HG03565 (cell line): ENCODE data around the gene MED27.

Experiments used
- ATAC-seq: cut with Tn5 transposase; IDR thresholded peaks from one replicate; pipeline ENCODE4 v1.9.1; 2021; ENCODE audit warnings: mild to moderate bottlenecking, moderate library complexity; ENCODE audit not compliant: unreplicated experiment

The MED27 gene

DNA sequence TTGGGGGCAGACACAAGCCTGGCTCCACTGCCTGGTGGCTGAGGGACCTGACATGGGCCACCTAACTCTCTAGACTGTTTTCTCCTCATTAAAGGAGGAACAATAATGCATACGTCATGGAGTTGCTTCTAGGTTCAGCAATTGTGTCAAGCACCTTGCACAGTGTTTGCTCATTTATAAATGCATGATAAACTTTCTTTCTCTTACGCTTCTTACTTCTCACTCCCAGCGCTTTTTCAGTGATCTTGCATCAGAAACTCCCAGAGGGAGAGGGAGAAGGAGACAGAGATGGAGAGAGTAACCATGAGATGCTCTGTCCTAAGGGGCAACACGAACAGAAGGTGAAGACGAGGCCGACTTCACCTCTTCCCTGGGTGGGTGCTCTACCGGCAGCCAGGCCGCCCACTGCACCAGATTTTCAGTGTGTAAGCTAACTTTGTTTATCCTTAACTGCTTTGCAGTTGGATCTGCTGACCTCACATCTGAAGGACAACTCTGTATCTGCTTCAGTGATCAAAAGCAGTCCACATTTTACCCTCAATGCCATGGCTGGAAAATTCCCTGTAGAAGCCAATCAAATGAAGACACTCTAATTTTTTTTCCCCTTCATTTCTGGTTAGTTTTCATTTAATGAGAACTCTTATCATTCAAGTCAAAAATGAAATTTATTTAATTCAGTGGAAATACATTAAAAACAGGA is 35.3 kb downstream of the MED27 start:
- no peak for ATAC-seq

DNA sequence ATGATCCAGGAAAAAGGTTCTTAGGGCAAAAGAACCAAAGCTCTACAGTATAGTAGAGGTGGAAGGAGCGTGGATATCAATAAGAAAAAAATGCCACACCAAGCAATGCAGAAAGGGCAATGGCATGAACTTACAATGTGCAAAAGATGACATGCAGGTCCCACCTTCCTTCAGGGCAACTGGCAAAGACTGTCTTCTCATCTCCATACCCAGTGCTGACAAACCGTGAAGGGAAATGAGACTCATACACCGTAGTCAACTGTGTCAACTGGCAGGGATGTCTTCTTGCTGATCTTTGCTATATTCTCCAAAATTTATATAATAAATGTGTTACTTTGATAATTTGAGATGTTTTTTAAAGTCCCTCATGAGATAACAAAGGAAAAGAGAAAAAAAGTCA is 36.0 kb downstream of the MED27 start:
- no peak for ATAC-seq

DNA sequence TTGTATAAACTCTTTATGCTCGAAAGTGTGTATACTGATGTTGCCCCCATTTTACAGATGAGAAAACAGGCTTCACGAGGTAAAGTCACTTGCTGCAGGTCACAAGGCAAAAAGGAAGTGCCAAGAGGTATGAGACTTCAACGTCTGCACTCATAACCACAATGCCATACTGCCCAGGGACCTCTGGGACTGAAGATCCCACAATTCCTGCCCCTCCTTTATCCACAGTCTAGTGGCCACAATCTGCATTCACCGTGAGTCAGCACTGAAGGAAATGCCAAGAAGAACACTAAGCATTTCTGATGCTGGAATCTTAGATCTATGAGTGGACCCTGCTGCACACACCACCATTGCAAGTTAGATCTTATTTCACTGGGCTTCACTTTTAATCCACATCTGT is 37.3 kb downstream of the MED27 start:
- ATAC-seq: no peak

DNA sequence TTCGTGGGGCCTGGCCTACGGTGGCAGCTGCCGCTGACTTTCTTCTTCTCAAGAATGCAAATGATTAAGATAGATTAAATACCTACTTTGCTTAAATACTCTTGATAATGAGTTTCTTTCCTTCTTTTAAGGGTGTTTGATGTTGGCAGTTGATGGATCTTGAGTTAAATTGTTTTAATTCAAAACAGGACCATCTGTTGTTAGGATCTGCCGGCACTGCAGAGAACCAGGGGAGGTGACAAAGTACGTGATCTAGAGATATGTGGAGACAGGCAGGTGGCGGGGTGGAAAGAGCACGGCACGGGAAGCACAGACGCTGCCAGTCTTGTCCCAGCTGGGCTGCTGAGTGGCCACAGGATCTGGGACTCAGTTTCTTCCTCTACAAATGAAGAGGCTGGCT is 37.9 kb downstream of the MED27 start:
- ATAC-seq: no peak

DNA sequence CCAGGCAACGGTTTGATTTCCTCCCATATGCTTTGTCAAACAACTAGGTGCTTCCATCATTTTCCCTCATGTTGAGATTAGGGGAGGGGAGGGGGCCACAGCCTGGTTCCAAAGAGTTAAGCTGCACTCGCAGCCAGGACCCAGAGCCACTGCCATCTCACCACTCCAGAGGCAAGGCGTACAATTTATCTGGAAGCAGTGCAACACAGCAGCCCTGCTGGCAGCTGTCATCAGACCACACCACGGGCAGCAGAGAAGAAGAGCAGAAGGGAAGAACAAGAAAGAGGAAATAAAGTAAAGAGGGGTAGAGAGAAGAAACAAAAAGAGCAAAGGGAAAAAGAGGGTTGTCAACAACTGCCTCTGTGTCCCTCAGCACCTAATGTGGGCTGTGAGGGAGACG is 38.9 kb downstream of the MED27 start:
- ATAC-seq: no peak

DNA sequence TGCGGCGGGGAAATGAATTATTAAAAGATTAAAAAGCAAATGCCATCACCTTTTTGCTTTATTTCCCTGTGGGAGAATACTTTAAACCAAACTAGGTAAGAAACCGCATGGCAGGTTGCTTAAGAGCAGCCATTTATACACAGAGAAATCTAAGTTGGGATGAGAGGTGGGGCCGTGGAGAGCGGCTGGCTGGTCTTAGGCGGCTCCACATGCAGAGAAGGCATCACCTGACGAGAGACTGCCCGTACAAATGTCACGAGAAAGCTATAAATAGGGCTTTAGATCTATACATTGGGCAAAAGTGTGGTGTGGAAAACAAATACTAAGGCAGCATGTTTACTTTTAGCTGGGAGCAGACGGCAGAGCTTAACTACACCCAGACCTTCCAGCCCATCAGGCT is 39.4 kb downstream of the MED27 start:
- ATAC-seq: no peak

DNA sequence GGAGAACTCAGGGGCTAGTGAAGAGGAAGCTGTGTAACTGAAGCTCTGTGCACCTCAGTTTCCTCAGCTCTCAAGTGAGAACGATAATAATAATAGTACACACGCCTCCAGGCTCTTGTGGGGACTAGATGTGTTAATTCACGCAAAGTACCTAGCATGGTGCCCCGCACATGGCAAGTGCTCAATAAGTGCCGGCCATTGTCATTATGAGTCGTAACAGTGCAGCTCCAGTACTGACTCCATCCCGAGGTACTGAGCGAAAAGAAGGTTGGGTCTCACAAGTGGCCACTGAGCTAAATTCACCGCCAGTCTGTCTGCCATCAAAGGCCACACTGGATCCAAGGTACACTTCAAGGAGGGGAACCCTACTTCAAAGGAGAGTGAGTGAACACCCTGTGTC is 40.4 kb downstream of the MED27 start:
- no peak for ATAC-seq

DNA sequence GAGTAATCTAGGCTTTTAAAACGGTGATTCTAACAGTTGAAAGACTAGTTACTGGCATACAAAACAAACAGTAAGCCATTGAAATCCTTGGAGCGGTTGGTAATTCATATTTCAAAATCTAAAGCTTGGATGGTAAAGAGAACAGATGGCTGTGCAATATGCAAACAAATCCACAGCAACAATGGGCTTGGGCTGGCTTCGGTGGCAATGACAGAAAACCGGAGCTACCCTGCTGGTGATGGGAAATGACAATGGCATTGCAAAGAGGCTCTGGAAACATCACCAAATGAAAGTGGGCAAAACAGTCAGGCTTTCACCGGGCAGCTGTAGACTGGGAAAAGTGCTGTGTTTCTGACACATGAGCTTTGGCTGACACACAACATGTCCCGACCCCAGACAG is 42.2 kb downstream of the MED27 start:
- no peak for ATAC-seq

DNA sequence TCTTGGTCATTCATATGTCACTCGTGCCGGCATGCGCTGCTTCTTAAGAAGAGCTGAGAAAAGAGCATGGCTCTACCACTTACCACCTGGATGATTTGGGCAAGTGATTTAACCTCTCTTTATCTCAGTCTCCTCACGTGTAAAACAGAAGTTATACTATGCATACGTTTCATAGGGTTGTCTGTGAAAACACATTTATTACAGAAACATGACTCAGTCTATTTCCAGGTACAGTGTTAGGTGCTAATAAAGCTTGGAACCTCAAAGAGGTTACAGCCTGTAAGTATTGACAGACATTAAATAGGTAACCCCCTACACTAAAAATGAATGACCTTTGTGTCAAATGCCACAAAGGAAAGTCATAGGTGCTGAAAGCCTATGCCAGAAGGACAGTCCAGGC is 43.1 kb downstream of the MED27 start:
- no peak for ATAC-seq

DNA sequence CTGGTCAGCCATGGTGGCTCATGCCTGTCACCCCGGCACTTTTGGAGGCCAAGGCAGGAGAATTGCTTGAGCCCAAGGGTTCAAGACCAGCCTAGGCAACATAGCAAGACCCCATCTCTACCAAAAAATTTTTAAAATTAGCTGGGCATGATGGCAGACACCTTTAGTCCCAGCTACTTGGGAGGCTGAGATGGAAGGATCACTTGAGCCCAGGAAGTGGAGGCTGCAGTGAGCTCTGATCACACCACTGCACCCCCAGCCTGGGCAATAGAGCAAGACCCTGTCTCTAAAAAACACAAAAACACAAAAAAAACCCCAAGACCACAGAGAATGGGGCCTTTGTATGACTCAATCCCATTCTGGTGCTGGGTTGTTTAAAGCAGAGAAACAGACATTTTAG is 44.0 kb downstream of the MED27 start:
- ATAC-seq: no peak

DNA sequence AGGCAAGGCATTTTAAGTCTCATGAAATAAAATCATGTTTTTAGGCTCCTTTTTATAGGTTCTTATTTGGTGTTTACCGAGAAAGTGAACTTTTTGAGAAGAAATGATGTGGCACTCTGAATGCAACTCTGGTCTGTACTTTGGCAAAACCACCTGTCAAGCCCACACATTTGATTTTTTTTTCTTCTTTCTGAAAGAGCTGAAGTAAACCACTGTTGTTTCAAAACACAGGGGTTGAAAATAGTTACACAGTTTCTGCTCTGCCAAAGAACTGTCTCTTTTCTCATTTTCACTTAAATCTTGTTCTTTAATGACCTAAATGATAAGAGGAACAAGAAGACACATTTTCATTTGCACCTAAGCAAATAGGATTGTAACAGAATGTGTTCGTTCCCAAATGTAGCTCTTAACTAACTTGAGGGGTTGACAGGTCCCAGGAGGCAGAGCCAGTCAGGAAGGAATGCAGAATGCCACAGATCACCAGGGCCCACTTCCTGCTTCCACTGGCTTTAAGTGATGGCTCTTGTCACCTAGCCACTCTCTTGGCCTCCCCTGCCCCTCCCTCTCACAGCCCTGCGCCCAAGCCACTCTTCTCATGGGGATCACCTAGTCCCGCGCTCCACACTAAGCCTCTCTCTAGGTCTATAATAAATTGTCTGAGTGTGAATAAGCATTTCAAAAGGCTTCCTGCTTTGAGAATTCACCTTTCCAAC is 47.3 kb downstream of the MED27 start:
- no peak for ATAC-seq

DNA sequence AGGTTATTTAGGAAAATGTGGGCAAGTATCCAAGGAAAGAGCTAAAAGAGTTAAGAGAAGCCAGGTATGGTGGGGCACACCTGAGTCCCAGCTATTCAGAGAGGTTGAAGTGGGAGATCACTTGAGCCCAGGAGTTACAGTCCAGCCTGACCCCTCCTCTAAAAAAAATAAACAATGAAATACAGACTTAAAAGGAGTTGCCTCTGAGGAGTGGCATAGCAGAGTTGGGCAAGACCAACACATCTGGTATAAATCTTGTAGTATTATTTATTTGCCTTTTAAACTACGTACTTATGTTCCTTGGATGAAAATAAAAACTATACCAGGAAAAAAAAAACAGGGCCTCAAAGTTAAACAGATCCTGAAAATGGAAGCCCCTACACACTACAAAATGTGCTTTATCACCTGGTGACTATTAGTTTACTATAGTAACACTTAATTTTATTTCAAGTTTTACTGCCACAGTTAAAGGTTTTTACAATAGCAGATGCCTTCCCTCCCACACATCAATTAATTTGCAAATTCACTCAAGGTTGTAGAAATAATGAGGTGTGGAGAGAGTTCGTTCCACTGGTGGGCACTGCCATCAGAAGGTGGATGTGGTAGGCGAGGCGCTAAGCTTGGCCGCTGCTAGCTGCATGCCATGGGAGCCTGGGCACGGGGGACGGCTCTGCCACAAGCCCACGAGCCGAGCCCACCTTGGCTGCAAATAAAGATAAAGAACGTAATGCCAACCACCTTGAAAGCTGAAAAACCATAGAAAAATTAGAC is 48.0 kb downstream of the MED27 start:
- ATAC-seq: no peak

DNA sequence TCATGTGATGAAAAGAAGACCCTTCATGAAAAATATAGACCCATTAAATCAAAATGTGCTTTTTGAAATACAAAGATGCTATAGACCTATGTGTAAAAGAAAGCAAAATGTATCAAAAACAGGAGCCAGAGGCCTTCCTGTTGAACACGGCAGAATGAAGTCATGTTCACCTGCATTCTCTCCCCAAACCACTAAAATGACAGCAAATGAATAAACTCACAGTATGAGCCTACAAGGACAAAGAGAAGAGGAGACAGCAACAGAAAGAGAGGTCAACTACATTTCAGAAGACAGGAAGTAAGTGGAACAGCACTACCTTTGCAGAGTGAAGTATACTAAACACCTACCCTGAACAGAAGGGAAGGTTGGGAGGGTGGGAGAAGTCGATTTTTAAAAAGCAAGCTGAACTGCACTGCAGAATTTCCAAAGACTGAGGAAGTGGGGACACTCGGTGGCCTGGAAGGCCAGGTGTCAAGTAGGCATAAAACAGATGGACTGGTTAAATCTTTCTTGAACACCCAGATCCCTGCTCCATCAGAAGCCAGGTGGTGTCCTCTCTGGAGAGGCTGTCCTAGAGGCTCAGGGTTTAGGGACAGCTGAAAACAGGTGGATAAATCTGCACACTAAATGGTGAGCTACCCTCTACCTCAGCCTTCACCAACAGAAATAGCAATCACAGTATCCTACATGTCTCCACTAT is 48.9 kb downstream of the MED27 start:
- ATAC-seq: no peak

DNA sequence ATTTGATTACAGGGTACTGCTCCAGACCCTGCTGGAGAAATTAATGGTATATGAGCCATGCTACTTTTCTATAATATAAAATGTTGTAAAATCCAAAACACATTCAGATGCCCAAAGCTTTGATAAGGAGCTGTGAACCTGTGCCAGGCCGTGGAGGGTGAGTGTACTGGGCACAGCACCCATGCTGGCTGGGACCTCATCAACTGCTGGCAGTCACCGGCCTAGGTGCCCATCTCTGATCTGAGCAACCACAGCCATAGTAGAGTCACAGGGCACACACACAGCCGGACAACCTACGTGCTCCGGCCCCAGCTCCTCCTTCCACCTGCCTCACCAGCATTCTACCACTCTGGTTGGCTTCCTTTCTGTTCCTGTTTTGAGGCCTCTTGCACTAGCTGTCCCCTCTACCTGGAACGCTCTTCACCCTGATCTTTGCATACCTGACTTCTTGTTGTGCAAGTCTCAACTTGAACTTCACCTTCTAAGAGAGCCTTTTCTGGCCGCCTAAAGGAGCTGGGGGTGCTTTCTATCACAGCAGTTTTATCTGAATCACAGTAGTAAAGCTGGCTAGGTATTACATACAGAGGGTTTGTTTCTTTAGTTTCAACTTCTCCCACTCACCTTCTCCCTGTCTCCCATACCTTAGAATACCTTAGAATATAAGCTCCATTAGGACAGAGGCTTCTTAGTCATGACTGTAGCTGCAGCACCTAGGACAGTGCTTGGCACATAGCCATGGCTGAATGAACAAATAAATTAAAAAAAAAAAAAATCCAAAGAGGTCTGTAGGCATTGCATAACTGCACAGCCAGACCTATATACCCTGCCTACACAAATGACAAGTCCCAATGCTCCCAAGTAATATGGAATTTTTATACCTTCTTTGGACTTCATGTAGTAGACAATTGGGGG is 51.7 kb downstream of the MED27 start:
- ATAC-seq: no peak

DNA sequence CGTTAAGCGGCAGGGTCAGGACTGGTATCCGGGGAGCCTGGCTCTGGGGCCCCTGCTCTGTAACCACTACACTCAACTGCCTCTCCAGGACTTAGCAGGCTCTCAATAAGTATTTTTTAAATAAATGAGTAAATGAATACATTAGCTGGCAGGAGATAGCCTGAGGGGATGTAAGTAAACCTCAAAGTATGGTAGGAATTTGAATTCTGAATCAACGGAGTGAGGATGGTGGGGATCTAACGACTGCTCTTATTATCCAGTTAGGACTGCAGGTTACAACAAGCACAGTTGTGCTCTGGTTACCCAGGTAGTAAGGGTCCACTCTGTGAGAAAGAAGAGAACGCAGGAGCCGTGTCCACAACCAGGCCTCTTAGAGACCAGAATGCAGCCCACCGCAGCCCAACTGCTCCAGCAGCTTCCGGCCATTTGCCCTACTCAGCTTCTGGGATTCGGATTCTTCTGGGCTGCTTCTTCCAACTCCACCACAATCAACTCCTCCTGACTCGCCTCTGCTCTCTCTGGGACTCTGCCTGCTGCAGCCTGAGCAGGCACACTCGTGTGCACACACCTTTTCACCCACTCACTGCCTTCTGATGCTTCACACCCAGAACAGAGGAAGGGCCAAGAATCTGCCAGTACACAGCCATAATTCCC is 52.6 kb downstream of the MED27 start:
- ATAC-seq: no peak

DNA sequence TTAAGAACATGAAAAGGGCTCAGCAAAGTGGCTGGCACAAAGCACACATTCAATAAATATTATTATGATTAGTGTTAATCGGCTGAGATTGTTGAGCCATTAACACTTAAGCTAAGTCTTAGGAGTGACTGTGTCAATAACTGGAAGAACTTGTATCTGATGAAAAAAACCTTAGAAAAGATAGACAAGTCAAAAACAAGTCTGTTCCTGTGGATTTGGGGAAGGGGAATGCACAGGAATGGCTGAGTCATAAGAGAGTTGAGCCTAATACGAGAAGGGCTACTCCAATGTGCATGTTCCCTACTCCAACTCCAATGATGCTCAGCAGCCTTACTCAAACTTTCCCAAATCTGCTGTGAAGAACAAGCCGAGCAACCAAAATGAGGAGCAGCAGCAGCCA is 53.9 kb downstream of the MED27 start:
- ATAC-seq: no peak

DNA sequence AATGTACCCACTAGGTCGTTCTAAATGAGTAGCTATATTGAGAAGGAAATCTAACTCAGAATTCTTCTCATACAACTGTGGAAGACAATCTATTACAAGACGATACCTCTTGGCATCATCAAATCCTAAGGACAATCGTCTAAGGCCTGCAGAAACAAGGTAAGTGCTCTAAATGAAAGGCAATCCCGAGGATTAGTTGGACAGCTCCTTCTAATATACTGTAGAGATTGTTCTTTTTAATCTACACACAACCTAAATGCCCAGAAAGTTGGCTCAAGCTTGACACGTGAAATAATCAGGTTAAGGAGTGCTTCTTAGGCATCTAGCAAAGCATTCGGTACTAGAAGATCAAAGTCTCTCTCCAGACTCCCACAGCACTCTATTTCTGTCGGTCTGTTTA is 55.1 kb downstream of the MED27 start:
- ATAC-seq: no peak

DNA sequence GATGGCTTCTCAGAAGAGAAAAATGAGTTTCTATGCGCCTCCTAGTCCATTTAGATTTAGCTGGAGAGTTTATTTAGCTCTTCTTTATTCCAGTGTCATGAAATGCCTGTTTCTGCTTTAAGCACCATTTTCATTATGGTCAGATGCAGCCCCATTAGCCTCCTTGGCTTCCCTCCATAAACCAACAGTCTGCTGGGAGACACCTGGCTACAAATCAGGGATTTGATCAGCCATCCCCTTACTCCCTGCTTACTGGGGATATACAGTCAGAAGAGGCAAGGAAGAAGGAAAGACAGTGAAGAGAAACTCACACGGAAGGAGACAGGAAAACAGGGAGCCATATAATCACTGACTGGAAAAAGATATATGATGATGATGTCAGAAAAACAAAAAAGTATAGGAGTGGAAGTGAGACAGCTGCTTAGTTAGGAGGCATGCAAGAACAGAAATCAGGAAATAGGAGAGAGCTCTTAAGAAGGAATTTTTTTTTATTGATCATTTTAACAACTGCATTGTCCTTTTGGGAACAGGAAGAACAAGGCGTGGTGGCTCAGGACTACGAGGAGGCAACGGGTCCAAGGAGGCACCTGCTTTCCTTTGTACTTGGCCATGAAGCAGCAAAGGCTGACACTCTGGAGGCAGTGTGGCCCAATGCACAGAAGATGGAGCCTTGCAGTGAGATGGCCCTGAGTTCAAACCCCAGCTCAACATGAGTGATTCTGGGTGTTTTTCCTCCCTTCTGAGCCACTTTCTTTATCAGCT is 56.1 kb downstream of the MED27 start:
- ATAC-seq: no peak

DNA sequence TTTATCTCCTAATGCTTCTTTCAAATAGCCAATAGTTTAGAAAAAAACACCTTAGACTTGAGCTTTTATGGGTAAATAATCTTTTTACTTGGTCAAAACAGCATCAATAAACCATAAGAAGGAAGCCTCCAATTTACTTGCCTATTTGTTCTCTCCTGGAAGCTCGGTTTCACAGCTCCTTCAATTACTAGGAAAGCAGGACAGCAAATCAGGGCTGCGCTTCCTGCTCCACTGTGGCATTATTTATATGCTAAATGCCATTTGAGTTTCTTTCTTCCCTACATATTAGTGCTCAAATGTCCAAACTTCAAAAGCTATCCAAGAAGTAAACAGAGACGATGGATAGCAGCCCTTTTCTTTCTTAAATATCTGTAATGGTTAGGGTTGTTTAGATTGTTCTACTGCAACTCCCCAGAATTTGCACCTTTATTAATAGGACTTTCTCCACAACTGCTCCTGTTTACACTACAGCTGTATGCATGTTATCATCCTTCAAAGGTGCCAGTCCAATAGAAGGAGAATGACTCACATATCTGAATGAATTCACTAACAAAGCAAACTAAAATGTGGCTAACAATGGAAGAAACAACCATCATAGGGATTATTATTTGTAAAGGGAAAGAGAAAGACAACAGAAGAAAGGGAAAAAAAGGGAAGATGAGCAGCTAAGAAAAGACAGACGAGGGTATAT is 58.7 kb downstream of the MED27 start:
- no peak for ATAC-seq
